A549 (cell line): Measurements from ENCODE around the gene MCAM.

Source experiments
- CEBPB ChIP-seq, 2 experiments: fragments of >200 bp in 1 of 2; sonication (Bioruptor Twin) in 1 of 2; formaldehyde crosslinking in 1 of 2; IDR thresholded peaks; 2 replicates each; pipeline ENCODE4 v1.6.1; 2012 to 2016
- EP300 ChIP-seq, 2 experiments: fragments of >200 bp; sonication (Bioruptor Twin); formaldehyde crosslinking; IDR thresholded peaks; 2 replicates in 1 of 2; 3 replicates in 1 of 2; pipeline ENCODE4 v1.6.1; 2016 to 2017
- ESRRA ChIP-seq: fragments of 150-350 bp; IDR thresholded peaks from 2 replicates; pipeline ENCODE4 v1.6.1; 2014; ENCODE audit warnings: mild to moderate bottlenecking, low read length, borderline replicate concordance
- MYC ChIP-seq: IDR thresholded peaks from 2 replicates; pipeline ENCODE4 v1.6.1; 2012; ENCODE audit warnings: mild to moderate bottlenecking, inconsistent platforms, low read length, improper control_type of control experiment, borderline replicate concordance
- SREBF2 ChIP-seq: fragments of 450-650 bp; IDR thresholded peaks from 2 replicates; pipeline ENCODE4 v1.6.1; 2014; ENCODE audit warnings: mild to moderate bottlenecking, moderate library complexity
- TF ChIP-seq, protein P1 (sequence below): fragments of >200 bp; sonication (Bioruptor Twin); formaldehyde crosslinking; IDR thresholded peaks from 3 replicates; pipeline ENCODE4 v1.5.1; 2016
- TF ChIP-seq, protein P2 (sequence below): fragments of 450-650 bp; IDR thresholded peaks from 2 replicates; pipeline ENCODE4 v1.6.1; 2014; ENCODE audit warnings: antibody characterized with exemption
- TF ChIP-seq, protein P3 (sequence below): IDR thresholded peaks from 2 replicates; pipeline ENCODE4 v1.6.1; 2012
- TF ChIP-seq, protein P4 (sequence below): fragments of 200-600 bp; sonication (generic); IDR thresholded peaks from 2 replicates; pipeline ENCODE4 v1.6.1; 2016; ENCODE audit warnings: antibody characterized with exemption, mild to moderate bottlenecking, moderate library complexity

DNA sequence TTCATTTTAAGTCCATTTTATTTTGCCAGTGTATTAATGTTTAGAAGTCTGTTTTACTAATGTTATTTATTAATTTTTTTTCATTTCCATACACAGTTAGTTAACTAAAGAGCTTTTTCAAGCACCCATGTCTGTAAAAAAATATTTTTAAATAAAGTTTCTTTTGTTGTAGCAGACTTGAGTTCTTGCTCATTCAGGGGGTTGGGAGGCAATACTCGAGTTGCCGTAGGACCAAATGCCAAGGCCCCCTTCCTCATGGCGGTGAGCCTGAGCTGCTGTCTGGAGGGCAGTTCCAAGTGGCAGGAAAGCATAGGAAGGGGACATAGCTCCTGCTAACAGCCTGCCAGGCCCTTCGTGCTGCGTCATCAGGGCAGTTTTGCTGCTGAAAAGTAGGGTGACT lies 9.0 kb downstream of the MCAM start:
- no peak for TF ChIP-seq CEBPB (IDR thresholded peaks at IDR 0.05)
- TF ChIP-seq EP300 (IDR thresholded peaks at IDR 0.05) = no peak
- TF ChIP-seq MYC = no peak
- no peak for TF ChIP-seq SREBF2
- TF ChIP-seq, protein P1, sequence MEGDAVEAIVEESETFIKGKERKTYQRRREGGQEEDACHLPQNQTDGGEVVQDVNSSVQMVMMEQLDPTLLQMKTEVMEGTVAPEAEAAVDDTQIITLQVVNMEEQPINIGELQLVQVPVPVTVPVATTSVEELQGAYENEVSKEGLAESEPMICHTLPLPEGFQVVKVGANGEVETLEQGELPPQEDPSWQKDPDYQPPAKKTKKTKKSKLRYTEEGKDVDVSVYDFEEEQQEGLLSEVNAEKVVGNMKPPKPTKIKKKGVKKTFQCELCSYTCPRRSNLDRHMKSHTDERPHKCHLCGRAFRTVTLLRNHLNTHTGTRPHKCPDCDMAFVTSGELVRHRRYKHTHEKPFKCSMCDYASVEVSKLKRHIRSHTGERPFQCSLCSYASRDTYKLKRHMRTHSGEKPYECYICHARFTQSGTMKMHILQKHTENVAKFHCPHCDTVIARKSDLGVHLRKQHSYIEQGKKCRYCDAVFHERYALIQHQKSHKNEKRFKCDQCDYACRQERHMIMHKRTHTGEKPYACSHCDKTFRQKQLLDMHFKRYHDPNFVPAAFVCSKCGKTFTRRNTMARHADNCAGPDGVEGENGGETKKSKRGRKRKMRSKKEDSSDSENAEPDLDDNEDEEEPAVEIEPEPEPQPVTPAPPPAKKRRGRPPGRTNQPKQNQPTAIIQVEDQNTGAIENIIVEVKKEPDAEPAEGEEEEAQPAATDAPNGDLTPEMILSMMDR = no peak
- TF ChIP-seq, protein P2, sequence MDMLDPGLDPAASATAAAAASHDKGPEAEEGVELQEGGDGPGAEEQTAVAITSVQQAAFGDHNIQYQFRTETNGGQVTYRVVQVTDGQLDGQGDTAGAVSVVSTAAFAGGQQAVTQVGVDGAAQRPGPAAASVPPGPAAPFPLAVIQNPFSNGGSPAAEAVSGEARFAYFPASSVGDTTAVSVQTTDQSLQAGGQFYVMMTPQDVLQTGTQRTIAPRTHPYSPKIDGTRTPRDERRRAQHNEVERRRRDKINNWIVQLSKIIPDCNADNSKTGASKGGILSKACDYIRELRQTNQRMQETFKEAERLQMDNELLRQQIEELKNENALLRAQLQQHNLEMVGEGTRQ = no peak
- TF ChIP-seq, protein P3, sequence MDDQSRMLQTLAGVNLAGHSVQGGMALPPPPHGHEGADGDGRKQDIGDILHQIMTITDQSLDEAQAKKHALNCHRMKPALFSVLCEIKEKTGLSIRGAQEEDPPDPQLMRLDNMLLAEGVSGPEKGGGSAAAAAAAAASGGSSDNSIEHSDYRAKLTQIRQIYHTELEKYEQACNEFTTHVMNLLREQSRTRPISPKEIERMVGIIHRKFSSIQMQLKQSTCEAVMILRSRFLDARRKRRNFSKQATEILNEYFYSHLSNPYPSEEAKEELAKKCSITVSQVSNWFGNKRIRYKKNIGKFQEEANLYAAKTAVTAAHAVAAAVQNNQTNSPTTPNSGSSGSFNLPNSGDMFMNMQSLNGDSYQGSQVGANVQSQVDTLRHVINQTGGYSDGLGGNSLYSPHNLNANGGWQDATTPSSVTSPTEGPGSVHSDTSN = no peak
- TF ChIP-seq ESRRA = no peak
- TF ChIP-seq, protein P4, sequence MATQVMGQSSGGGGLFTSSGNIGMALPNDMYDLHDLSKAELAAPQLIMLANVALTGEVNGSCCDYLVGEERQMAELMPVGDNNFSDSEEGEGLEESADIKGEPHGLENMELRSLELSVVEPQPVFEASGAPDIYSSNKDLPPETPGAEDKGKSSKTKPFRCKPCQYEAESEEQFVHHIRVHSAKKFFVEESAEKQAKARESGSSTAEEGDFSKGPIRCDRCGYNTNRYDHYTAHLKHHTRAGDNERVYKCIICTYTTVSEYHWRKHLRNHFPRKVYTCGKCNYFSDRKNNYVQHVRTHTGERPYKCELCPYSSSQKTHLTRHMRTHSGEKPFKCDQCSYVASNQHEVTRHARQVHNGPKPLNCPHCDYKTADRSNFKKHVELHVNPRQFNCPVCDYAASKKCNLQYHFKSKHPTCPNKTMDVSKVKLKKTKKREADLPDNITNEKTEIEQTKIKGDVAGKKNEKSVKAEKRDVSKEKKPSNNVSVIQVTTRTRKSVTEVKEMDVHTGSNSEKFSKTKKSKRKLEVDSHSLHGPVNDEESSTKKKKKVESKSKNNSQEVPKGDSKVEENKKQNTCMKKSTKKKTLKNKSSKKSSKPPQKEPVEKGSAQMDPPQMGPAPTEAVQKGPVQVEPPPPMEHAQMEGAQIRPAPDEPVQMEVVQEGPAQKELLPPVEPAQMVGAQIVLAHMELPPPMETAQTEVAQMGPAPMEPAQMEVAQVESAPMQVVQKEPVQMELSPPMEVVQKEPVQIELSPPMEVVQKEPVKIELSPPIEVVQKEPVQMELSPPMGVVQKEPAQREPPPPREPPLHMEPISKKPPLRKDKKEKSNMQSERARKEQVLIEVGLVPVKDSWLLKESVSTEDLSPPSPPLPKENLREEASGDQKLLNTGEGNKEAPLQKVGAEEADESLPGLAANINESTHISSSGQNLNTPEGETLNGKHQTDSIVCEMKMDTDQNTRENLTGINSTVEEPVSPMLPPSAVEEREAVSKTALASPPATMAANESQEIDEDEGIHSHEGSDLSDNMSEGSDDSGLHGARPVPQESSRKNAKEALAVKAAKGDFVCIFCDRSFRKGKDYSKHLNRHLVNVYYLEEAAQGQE = no peak
